Hepatocyte (in vitro differentiated cells): ENCODE results near the gene AGBL1.

Experiments used
- EZH2 ChIP-seq: fragments of 200-600 bp; sonication (generic); IDR thresholded peaks from 2 replicates; pipeline ENCODE4 v1.6.1; 2016; ENCODE audit warnings: antibody characterized with exemption, mild to moderate bottlenecking, borderline replicate concordance
- TF ChIP-seq, protein P1 (sequence below): fragments of 200-600 bp; sonication (generic); IDR thresholded peaks from 2 replicates; pipeline ENCODE4 v1.5.1; 2016; ENCODE audit warnings: antibody characterized with exemption, mild to moderate bottlenecking; ENCODE audit not compliant: poor library complexity

DNA sequence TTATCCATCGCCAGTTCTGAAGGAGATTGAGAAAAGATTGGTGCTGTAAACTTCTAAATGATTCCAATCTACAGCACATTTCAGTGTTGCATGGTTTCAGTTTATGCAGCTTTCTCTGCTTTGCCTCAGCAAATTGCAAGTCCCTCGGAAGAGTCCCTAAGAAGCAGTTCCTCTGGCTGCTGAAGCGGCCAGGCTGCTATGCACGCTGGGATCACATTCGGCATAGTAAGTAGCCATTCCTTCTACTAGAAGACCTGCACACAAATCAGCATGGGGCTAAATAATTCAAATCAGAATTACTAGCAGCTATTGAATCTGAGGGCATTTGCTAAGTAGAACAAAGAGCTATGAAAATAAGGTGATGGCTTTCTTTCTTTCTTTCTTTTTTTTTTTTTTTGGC is 769.5 kb downstream of the AGBL1 start:
- TF ChIP-seq, protein P1, sequence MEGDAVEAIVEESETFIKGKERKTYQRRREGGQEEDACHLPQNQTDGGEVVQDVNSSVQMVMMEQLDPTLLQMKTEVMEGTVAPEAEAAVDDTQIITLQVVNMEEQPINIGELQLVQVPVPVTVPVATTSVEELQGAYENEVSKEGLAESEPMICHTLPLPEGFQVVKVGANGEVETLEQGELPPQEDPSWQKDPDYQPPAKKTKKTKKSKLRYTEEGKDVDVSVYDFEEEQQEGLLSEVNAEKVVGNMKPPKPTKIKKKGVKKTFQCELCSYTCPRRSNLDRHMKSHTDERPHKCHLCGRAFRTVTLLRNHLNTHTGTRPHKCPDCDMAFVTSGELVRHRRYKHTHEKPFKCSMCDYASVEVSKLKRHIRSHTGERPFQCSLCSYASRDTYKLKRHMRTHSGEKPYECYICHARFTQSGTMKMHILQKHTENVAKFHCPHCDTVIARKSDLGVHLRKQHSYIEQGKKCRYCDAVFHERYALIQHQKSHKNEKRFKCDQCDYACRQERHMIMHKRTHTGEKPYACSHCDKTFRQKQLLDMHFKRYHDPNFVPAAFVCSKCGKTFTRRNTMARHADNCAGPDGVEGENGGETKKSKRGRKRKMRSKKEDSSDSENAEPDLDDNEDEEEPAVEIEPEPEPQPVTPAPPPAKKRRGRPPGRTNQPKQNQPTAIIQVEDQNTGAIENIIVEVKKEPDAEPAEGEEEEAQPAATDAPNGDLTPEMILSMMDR = no peak
- TF ChIP-seq EZH2 = no peak
